OCI-LY1 (cell line): ENCODE results near the gene NAA40.

Experiments
- EZH2 ChIP-seq: fragments of 200-600 bp; sonication (generic), shearing (Covaris generic); IDR thresholded peaks from 2 replicates; pipeline ENCODE4 v1.8.0; 2017; ENCODE audit warnings: borderline replicate concordance, mixed run types, mild to moderate bottlenecking, antibody characterized with exemption, low read length, moderate library complexity, mixed read lengths
- TF ChIP-seq, protein P1 (sequence below): fragments of 200-600 bp; sonication (generic), shearing (Covaris generic); IDR thresholded peaks from 2 replicates; pipeline ENCODE4 v1.5.1; 2017; ENCODE audit warnings: mild to moderate bottlenecking, antibody characterized with exemption, low read length, moderate library complexity, mixed read lengths

DNA sequence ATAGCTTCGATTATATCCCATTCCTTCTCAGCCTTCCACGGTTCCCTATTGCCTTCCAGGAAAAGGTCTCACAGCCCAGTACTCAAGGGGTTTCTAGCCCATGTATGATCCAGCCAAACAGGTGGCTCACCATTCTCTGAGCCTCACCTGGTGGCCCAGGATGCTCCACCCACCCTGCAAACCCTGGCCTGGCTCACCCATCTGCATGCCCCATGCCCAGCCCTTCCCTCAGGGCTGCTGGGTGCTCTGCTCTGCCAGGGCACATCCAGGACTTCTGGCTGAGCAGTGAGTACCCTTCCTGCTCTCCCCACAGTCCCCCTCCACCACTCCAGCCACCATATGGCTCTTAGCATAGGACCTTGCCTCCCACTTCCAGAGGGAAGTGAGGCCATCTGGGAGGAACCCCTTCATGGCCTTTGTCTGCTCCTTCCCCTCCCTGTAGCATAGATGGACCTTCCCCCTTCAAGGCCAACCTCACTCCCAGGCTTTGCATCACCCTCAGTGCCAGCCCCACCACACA lies 16.1 kb upstream of the NAA40 start:
- TF ChIP-seq, protein P1, sequence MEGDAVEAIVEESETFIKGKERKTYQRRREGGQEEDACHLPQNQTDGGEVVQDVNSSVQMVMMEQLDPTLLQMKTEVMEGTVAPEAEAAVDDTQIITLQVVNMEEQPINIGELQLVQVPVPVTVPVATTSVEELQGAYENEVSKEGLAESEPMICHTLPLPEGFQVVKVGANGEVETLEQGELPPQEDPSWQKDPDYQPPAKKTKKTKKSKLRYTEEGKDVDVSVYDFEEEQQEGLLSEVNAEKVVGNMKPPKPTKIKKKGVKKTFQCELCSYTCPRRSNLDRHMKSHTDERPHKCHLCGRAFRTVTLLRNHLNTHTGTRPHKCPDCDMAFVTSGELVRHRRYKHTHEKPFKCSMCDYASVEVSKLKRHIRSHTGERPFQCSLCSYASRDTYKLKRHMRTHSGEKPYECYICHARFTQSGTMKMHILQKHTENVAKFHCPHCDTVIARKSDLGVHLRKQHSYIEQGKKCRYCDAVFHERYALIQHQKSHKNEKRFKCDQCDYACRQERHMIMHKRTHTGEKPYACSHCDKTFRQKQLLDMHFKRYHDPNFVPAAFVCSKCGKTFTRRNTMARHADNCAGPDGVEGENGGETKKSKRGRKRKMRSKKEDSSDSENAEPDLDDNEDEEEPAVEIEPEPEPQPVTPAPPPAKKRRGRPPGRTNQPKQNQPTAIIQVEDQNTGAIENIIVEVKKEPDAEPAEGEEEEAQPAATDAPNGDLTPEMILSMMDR, result no peak
- no peak for TF ChIP-seq EZH2
